ENCODE measurements around the gene LARP1B.
A peak's percentile ranks its signal among the peaks of the same experiment; 100 is the strongest.
"Not testable (repeated sequence)": the region's sequence is repeated elsewhere in the genome, so short reads cannot be mapped to it uniquely, and the experiment has no call there.

The LARP1B gene

GRCh38 chr4:128135391-128135790 lies 74.3 kb downstream of the LARP1B start:
- no peak for DNase-seq (ENCODE audit: low read depth)

- no peak for DNase-seq (ENCODE audit: low read depth)
These were observed 80.8 kb downstream of the LARP1B start for GRCh38 chr4:128141866-128142265.

- DNase-seq (ENCODE audit: low read depth), result no peak
These were observed 84.6 kb downstream of the LARP1B start for GRCh38 chr4:128145727-128146126.

GRCh38 chr4:128153800-128154199 lies 92.7 kb downstream of the LARP1B start:
- no peak for DNase-seq (ENCODE audit: low read depth)

- no peak for DNase-seq (ENCODE audit: low read depth)
These were observed 94.2 kb downstream of the LARP1B start for GRCh38 chr4:128155231-128155855.

- no peak for DNase-seq (ENCODE audit: low read depth)
These were observed 94.9 kb downstream of the LARP1B start for GRCh38 chr4:128155874-128156456.

GRCh38 chr4:128156472-128156871 lies 95.4 kb downstream of the LARP1B start:
- not testable (repeated sequence) for DNase-seq (ENCODE audit: low read depth)

GRCh38 chr4:128158894-128159293 lies 97.8 kb downstream of the LARP1B start:
- no peak for DNase-seq (ENCODE audit: low read depth)

GRCh38 chr4:128159967-128160366 lies 98.9 kb downstream of the LARP1B start:
- DNase-seq (ENCODE audit: low read depth), result no peak

GRCh38 chr4:128161138-128161537 lies 100.0 kb downstream of the LARP1B start:
- no peak for DNase-seq (ENCODE audit: low read depth)

- no peak for DNase-seq (ENCODE audit: low read depth)
These were observed 101.3 kb downstream of the LARP1B start for GRCh38 chr4:128162434-128162833.

- no peak for DNase-seq (ENCODE audit: low read depth)
These were observed 102.3 kb downstream of the LARP1B start for GRCh38 chr4:128163177-128164117.

GRCh38 chr4:128166982-128167381 lies 105.9 kb downstream of the LARP1B start:
- no peak for DNase-seq (ENCODE audit: low read depth)

GRCh38 chr4:128168701-128169100 lies 107.6 kb downstream of the LARP1B start:
- no peak for DNase-seq (ENCODE audit: low read depth)

- DNase-seq (ENCODE audit: low read depth), result no peak
These were observed 108.1 kb downstream of the LARP1B start for GRCh38 chr4:128169245-128169644.

GRCh38 chr4:128176643-128177042 lies 115.5 kb downstream of the LARP1B start:
- DNase-seq (ENCODE audit: low read depth), result no peak

- no peak for DNase-seq (ENCODE audit: low read depth)
These were observed 116.4 kb downstream of the LARP1B start for GRCh38 chr4:128177498-128177897.

- no peak for DNase-seq (ENCODE audit: low read depth)
These were observed 125.5 kb downstream of the LARP1B start for GRCh38 chr4:128186623-128187022.

GRCh38 chr4:128191115-128191781 lies 130.1 kb downstream of the LARP1B start:
- peak; percentile 43 for DNase-seq (ENCODE audit: low read depth)

GRCh38 chr4:128220286-128221235 lies 159.4 kb downstream of the LARP1B start:
- DNase-seq (ENCODE audit: low read depth), result no peak

- DNase-seq (ENCODE audit: low read depth), result no peak
These were observed 160.5 kb downstream of the LARP1B start for GRCh38 chr4:128221586-128221985.
